HCEC 1CT (cell line): ENCODE data around the gene ADAMTS10.
"Not testable (repeated sequence)": the region's sequence is repeated elsewhere in the genome, so short reads cannot be mapped to it uniquely, and the experiment has no call there.

ENCODE experiments used
- DNase-seq: peaks from one replicate; pipeline ENCODE4 v3.0.0-alpha.2; 2017

ADAMTS10 gene

DNA sequence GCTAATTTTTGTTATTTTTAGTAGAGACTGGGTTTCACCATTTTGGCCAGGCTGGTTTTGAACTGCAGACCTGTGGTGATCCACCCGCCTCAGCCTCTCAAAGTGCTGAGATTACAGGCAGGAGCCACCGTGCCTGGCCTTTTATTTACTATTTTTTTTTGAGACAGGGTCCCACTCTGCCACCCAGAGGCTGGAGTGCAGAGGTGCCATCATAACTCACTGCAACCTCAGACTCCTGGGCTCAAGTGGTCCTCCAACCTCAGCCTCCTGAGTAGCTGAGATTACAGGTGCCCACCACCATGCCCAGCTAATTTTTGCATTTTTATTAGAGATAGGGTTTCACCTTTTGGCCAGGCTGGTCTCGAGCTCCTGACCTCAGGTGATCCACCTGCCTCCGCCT, 12.4 kb upstream of the ADAMTS10 start:
- not testable (repeated sequence) for DNase-seq

DNA sequence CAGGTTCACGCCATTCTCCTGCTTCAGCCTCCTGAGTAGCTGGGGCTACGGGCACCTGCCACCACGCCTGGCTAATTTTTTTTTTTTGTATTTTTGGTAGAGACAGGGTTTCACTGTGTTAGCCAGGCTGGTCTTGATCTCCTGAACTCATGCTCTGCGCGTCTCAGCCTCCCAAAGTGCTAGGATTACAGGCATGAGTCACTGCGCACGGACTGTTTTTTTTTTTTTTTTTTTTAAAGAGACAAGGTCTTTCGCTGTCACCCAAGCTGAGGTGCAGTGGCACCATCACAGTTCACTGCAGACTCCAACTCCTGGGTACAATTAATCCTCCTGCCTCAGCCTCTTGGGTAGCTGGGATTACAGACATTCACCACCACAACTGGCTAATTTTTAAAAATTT, 8.2 kb upstream of the ADAMTS10 start:
- peak; percentile 15 for DNase-seq

DNA sequence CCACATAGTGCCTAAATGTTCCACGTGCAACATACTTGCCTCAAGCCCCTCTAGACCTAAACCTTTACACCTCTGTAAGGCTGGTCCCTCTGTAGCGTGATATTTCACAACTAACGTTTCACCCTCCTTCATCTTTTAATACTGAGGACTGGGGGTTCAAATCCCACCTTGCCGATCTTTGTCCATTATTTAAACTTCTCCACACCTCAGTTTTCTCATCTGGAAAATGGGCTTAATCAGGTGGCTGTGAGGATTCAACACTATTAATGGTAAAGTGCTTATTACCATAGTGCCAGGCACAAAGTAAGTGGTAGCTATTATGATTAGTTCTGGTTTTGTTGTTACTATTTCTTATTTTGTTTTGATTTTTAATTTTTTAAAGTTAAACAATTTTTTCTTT, 7.5 kb upstream of the ADAMTS10 start:
- DNase-seq = no peak

DNA sequence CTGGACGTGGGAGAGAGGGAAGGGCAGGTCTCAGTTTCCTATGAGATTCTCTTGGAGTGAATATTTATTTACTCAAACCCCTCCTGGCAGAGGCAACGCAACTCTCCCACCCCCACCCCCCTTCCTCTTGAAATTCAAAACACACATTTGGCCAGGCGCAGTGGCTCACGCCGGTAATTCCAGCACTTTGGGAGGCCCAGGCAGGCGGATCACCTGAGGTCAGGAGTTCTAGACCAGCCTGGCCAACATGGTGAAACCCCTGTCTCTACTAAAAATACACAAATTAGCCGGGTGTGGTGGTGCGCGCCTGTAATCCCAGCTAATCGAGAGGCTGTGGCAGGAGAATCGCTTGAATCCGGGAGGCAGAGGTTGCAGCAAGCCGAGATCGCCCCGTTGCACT, 6.8 kb upstream of the ADAMTS10 start:
- not testable (repeated sequence) for DNase-seq

DNA sequence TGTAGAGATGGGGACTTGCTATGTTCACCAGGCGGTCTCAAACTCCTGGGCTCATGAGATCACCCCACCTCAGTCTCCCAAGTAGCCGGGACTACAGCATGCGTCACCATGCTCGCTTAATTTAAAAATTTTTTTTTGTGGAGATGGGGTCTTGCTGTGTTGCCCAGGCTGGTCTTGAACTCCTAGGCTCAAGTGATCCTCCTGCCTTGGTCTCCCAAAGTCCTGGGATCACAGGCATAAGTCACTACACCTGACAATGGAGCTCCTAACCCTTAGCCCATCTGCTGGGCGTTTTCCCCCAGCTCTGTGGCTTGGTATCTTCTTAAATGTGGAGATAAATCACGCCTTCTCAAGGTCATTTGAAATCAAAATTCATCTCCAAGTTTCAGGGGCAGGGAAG, 6.3 kb upstream of the ADAMTS10 start:
- DNase-seq = no peak

DNA sequence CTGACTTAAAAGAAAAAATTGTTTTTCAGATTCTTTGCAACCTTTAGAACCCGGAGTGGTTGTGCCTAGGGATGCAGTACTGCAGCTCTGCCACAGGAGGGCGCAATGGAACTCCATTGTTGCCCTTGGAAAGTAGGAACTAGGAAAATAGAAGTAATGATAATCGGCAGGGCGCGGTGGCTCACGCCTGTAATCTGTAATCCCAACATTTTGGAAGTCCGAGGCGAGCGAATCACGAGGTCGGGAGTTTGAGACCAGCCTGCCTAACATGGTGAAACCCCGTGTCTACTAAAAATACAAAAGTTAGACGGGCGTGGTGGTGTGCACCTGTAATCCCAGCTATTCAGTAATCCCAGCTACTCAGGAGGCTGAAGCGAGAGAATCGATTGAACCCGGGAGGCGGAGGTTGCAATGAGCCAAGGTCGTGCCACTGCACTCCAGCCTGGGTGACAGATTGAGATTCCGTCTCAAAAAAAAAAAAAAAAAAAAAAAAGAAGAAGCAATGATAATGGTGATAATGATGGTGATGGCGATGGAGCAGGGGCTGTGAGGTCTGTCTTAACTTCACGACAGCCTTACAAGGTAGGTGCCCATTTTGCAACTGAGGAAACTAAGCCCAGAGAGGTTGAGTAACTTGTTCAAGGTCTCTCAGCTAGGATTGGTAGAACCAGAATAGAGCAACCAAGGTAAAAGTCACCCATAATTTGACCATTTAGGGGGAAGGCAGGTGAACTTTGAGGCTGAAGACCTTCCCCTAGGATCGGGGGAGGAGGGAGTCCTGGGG, 5.5 kb upstream of the ADAMTS10 start:
- peak; percentile 29 for DNase-seq

DNA sequence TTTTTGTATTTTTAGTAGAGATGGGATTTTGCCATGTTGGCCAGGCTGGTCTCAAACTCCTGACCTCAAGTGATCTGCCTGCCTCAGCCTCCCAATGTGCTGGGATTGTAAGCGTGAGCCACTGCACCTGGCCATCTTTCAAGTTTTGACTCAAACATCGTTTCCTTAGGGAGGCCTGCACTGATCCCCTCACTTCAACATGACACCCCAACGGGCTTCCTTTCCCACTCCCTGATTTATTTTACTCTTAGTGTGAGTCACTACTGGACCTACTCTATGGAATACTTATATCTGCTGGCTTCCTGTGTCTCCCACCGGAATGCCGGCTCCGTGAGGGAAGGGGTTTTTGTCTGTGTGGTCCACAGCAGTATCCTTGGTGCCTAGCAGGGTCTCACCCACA, 4.5 kb upstream of the ADAMTS10 start:
- peak; percentile 2 for DNase-seq

DNA sequence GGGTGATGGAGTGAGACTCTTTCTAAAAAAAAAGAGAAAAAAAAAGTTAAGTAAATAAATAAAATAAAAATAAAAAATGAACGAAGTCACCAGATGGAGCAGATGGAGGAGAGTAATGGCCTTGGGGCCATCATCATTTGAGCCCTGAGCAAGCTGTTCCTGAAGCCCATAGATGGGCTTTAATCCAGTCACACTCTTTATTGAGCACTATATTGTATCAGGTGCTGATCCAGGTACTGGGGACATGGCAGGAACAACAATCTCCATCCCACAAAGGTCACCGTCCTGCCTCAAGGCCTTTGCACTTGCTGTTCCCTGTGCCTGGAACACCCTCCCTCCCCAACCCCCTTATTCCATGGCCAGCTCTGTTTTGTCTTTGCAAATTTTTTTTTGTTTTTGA, 3.9 kb upstream of the ADAMTS10 start:
- no peak for DNase-seq

DNA sequence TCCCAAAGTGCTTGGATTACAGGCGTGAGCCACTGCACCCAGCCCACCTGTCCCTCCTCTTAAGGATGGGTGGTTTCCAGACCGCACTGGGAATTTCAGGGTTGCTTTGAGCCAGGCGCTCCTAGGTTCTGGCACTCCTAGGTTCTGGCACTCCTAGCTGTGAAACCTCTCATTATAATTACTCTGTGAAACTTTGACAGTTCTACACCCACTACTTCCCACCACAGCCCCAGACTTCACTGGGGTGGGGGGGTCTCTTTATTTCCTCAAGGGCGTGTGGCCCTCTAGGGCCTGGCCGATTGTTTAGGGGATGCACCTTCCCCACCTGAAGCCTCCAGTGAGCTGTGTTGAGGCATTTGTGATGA, 2.3 kb upstream of the ADAMTS10 start:
- no peak for DNase-seq

DNA sequence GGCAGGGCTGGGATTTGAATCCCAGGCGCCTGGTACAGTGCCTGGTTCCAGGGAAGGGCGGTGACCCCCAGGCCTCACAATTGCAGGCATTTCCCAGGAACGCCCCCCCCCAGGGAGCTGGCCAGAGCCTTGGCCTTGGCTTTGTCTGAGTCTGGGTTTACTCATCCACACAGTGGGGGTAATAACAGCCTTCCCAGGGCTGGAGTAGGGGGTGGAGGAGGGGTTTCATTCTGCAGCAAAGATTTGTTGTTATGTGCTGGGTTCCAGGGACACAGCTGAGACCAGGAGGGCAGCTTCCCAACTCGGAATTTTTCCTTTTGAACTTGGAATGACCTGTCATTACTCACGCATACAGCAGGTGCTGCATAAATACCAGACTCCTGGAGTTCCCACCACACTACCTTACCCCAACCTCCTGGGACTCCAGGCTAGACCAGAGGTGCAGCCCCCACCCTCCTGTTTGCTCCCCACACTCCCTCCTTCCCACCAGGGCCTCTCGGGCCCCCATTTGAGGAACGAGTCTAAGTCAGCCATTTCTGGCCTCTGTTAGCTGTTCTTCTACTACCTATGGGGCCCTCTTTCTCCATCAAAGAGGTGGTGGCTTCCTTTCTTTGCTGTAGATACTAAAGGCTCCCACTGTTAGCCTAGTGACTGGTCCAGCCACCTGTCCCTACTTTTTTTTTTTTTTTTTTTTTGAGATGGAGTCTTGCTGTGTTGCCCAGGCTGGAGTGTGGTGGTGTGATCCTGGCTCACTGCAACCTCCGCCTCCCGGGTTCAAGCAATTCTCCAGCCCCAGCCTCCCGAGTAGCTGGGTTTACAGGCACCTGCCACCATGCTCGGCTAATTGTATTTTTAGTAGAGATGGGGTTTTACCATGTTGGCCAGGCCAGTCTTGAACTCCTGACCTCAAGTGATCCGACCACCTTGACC, 1.6 kb upstream of the ADAMTS10 start:
- peak; percentile 7 for DNase-seq

DNA sequence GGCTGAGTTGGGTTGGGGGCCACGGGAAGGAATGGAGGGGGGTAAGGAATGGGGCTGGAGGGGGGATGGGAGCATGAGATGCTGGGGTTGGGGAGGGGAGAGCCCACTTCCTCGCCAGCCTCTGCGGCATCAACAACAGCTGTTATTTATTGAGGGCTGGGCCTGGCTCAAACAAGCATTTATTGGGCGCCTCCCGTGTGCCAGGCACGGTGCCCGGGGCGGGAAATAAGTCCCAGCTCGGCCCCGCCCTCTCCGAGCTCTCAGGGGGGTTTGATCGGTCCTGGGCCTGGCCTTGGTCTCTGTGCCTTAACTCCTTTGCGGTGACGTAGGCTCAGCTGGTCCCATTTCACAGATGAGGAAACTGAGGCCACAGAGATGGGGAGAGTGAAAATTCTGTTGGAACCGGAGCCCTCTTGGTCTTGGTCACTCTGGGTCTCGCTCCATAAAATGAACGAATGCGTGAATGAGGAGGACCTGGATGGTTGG, 919 bp upstream of the ADAMTS10 start:
- no peak for DNase-seq

DNA sequence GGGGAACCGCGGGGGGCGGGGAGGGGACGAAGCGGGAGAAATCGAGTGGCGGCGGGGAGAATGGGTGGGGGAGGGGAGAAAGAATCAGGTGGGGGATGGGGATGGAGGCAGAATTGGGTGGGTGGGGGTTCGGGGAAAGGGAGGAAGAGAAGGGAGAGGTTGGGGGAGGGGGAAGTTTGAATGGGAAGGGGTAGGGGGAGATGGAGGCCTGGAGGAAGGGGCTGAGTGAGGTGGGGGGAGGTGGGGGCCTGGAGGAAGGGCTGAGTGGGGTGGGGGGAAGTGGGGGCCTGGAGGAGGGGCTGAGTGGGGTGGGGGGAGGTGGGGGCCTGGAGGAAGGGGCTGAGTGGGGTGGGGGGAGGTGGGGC, 403 bp upstream of the ADAMTS10 start:
- no peak for DNase-seq

DNA sequence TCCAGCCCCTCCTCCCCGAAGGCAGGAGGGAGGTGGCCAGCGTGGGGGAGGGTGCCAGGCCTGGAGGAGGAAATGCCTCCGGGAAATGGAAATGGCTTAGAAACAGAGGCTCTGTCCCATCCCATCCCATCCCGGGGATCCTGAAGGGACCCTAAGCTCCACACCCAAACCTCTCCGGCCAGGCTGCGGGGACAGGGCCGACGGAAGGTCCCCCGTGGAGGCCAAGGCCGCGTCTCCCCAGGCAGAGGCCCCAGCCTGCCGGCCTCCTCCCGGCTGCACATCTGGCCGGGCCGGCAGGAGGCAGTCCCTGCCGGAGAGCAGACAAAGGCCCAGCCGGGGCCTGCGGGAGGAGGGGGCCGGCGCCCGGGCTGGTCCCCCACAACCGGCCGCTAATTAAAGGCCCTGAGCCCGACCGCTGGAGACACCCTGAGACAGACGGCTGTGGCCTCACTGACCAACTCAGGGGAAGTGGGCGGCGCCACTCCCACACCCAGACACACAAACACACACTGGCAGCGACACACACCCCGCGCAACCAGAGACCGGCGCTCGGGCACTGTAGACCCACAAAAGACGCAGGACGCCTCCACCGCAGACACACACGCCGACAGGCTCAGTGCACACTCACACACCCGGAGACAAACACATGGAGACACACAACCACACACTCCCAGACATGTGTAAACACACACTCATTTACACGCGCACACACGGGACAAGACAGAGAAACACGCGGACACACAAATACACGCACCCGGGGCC, 1.1 kb downstream of the ADAMTS10 start:
- no peak for DNase-seq

DNA sequence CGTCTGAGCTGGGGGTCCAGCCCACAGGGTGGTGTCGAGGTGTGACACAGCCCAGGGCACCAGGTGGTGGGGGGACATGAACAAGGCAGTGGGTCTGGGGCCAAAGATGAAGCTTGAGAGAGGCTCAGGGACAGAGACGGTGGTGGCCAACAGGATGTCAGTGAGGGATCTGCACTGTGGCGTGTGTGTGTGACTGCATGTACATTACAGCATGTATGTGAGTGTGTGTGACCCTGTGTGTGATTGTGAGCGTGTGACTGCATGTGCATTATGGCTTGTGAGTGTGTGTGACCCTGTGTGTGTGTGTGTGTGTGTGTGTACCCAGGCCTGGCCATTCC, 1.6 kb downstream of the ADAMTS10 start:
- no peak for DNase-seq

DNA sequence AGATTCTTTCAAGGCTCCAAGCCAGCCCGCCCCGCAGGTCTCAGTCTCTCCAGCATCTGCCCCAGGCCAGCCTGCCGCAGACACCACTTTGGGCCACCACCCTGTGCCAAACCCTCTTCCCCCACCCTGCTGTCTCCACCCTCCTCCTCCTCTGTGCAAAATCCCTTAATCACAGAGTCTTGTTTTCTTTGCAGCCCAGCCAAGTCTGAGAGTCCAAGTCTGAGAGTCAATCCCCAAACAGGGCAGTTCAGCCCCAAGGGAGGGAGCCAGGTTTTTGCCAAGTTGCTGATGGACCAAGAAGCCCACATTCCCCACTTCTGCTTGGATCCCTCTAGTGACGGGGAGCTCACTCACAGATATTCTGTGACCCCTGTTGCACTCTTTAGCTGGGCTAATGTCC, 3.1 kb downstream of the ADAMTS10 start:
- DNase-seq = no peak

DNA sequence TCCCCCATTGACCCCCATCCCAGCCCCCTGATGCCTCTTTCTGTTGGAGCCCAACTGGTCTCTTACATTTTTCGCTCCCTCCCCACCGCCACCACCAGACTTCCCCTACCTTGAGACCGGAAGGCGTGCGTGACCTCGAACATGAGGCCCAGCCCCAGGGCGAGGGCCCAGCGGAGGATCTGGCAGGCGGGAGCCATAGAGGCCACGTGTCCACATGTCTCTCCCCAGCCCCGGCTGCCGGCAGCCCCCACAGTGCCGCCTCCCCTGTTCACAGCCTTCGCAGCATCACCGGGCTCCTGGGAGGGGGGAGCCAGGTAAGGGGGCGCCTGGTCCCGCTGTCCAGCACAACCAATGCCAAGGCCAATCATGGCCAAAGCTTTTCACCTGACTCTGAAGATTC, 5.0 kb downstream of the ADAMTS10 start:
- DNase-seq = no peak

DNA sequence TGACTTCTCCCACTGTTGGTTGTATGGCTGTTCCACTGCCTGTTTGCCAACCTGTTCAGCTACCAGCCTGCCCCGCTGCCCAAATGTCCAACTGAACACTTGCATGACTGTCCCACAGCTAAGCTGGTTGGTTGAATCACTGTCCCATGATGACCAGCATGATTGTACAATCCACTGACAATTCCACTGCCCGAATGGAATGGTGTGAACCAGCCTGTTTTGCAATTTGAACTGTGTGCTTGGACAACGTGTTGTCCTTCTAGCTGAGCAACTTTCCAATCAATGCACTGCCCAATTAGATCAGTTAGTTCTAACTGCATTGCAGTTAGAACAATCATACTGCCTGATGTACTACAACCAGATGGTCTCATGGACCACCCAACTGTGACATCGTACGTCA, 8.7 kb downstream of the ADAMTS10 start:
- DNase-seq = no peak

DNA sequence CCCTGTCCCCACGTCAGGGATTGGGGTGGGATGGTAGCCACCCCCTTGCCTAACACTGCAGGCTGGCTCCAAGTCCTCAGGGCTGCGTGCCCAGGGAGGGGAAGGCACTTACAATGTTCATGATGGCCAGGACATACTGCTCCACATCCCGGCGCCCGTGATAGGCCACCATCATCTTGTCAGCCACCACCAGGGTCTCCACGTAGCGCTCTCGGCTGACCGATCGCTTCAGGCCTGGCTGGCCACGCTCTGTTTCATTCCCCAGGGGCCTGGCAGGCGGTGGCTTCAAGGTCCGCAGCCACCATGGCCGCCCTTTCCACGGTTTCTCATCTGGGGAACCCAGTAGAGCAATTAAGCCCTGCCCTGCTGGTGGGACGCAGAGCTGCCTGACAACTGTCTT, 9.7 kb downstream of the ADAMTS10 start:
- DNase-seq = no peak

DNA sequence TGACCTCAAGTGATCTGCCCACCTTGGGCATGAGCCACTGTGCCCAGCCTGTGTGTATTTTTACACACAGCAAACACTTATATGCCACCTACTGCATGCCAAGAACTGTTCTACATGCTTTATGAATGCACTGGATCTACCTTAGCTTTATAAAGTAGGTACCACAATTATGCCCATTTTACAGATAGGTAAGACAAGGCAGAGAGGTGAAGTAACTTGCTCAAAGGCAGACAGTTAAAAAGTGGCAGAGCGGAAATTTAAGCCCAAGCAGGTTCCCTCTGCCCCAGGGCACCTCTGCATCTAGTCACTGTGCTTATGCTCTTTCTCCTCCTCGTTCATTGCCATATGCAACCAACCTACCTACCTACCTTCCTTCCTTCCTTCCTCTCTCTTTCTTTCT, 10.5 kb downstream of the ADAMTS10 start:
- no peak for DNase-seq

DNA sequence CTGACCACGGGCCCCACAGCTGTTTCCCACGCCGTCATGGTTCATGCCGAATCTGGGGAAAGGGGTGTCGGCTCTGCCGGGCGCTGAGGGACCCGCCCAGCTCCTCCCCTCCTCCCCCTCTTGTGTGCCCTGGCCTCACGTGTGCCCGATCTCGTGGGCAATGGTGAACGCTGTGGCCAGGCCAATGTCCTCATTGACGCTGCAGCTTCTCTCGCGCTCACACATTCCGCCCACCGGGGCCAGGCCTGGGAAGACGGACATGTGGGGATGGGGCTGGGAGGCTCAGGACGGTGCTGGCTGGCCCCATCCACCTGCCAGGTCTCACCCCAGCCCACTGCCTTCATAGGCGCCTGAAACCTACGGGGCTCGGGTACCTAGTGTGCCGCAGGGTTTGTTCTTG, 14.3 kb downstream of the ADAMTS10 start:
- DNase-seq = no peak

DNA sequence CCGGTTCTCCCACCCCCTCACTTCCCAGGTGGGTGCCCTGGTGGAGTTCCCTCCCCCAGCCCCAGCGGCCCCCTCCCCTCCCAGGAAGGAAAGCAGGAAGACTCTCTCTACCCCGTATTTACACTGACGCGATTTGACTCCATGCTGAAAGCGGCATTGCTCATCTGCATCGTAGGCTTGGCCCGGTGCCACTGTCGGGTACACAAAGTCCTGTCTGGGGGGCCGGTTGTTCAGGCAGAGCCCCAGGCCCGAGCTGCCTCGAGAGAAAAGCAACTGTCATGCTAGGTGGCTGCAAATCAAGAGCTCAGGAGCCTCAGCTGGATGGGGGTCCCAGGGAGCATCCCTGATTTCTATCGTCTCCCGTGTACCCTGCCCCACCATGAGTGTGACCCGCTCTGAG, 14.9 kb downstream of the ADAMTS10 start:
- no peak for DNase-seq

DNA sequence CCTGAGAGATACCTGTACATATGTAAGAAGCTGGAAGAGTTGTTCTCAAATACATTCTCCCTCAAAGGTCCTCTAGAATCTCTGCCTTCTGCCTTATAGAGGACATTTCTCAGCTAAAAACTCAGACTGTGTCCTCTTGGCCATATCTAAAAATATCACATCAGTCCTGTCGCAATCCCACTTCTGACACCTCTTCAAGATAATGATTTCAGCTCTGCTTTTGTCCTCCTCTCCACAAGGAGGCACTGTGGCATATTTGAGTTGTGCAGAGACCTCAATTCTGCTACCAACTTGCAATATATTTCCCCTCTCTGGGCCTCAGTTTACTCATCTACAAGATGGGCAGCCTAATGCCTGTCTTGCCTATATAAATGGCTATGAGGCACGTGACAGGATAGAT, 16.6 kb downstream of the ADAMTS10 start:
- no peak for DNase-seq

DNA sequence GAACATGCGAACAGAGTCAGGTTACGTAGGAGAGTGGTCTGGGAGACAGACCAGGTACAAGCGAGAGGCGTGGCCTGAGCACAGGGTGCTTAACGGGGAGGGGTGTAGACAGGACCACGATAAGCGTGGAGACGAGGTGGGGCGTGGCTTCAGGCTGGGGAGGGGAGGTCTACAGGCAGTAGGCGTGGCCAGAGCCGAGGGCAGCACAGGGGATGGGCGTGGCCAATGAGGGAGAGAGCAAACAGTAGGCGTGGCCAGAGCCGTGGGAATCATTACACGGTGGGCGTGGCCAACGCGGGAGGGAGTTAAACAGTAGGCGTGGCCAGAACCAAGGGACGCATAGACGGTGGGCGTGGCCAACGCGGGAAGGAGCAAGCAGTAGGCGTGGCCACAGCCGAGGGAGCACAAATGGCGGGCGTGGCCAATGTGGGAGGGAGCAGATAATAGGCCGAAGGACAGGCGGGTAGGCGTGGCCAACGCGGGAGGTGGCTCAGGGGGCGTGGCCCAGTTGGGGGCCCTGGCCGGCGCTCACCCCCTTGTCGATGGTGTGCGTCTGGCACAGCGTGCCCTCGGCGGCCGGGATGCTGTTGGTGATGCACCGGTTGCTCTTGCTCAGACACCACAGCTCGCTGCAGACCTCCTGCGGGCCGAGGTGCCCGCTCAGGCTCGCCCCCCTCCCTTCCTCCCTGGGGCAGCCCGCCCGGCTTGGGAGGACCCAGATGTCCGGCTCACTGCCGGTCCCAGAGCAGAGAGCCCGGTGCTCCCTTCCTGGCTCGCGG, 18.1 kb downstream of the ADAMTS10 start:
- DNase-seq = no peak
